Progenitor cell of endocrine pancreas (in vitro differentiated cells): Measurements from ENCODE around the gene FLNA. TPM values are rescaled to one million over a fixed set of nuclear protein-coding genes. Genes with fewer than 3 reads are reported as not detected.
"Not testable (repeated sequence)": the region's sequence is repeated elsewhere in the genome, so short reads cannot be mapped to it uniquely, and the experiment has no call there.

ENCODE experiments used
- DNase-seq: peaks from one replicate; pipeline ENCODE4 v3.0.0; 2021; ENCODE audit warnings: low spot score; ENCODE audit not compliant: unreplicated experiment
- H3K27ac Mint-ChIP-seq: 2 replicates; pipeline ENCODE4 v1.8.0; 2021; ENCODE audit warnings: mild to moderate bottlenecking, moderate library complexity, mixed read lengths
- H3K27me3 Mint-ChIP-seq: 2 replicates; pipeline ENCODE4 v1.8.0; 2021; ENCODE audit warnings: mixed read lengths
- H3K36me3 Mint-ChIP-seq: 2 replicates; pipeline ENCODE4 v1.8.0; 2022; ENCODE audit warnings: mixed read lengths; ENCODE audit not compliant: insufficient read depth
- H3K4me1 Mint-ChIP-seq: 2 replicates; pipeline ENCODE4 v1.8.0; 2021; ENCODE audit warnings: low read depth, mixed read lengths
- H3K4me3 Mint-ChIP-seq: 2 replicates; pipeline ENCODE4 v1.8.0; 2021; ENCODE audit warnings: low read depth, mild to moderate bottlenecking, moderate library complexity, mixed read lengths
- H3K9me3 Mint-ChIP-seq: 2 replicates; pipeline ENCODE4 v1.8.0; 2021; ENCODE audit warnings: low read depth, mixed read lengths
- total RNA-seq: library from RNA; stranded (reverse); gene quantifications from 2 replicates; pipeline ENCODE4 v1.2.1, GENCODE V29; 2021
- TF ChIP-seq, protein P1 (sequence below): fragments of 200-600 bp; sonication (generic); IDR thresholded peaks from one replicate; pipeline ENCODE4 v1.5.0; 2021; ENCODE audit warnings: antibody characterized with exemption, mild to moderate bottlenecking; ENCODE audit not compliant: unreplicated experiment

FLNA gene
- total RNA-seq, 1 donor from 2014 or later: 777 TPM

DNA sequence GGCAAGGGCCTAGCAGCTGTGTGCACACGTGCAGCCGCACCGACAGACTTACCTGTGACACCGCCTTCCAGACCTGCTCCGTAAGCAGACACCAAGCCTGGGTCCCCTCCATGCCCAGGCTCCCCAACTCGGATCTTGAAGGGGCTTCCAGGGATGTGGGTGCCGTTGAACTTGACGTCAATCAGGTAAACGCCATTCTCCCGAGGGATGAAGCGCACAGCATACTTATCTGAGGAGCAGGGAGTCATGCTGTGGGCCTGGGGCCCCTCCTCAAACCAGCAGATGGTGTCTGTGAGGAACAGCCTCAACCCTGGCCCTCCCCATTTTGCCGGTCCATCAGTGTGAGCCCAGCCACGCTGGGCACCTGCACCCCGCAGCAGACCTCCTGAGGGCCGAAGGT is 24.5 kb downstream of the FLNA start:
- TF ChIP-seq, protein P1, sequence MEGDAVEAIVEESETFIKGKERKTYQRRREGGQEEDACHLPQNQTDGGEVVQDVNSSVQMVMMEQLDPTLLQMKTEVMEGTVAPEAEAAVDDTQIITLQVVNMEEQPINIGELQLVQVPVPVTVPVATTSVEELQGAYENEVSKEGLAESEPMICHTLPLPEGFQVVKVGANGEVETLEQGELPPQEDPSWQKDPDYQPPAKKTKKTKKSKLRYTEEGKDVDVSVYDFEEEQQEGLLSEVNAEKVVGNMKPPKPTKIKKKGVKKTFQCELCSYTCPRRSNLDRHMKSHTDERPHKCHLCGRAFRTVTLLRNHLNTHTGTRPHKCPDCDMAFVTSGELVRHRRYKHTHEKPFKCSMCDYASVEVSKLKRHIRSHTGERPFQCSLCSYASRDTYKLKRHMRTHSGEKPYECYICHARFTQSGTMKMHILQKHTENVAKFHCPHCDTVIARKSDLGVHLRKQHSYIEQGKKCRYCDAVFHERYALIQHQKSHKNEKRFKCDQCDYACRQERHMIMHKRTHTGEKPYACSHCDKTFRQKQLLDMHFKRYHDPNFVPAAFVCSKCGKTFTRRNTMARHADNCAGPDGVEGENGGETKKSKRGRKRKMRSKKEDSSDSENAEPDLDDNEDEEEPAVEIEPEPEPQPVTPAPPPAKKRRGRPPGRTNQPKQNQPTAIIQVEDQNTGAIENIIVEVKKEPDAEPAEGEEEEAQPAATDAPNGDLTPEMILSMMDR: no peak
- Mint-ChIP-seq H3K36me3 (peaks cover 4% of the 10 kb centered on the region), H3K27ac (no peak overlapping the region), H3K9me3 (peaks cover 3% of the 10 kb centered on the region), H3K4me1 (no peaks in the 10 kb centered on the region), H3K4me3 (no peak overlapping the region), H3K27me3 (no peaks in the 10 kb centered on the region)
- DNase-seq: no peak

DNA sequence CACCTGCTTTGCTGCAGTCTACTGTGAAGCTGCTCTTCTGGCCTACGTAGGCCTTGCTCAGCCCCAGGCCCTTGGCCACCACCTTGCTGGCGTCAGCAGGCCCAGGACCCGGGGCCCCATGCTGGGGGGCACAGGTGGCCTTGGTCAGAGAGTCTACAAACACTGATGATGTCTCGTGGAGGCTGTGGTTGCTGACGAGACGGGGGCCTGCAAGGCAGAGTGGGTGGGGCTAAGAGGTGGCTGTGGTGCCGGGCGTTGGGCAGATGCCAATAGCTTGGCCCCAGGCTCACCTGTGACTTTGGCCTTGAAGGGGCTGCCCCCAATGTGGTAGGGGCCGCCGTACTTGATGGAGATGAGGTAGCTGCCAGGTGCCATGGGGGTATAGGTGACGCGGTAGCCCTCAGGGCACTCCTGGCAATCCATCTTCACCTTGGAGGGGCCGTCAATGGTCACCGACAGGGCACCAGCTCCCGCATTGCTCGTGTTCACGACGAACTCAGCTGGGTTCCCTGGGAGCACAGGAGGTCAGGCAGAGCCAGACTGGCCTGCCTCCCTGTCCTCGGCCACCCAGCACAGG is 25.0 kb downstream of the FLNA start:
- H3K4me1 Mint-ChIP-seq: no peaks in the 10 kb centered on the region
- TF ChIP-seq, protein P1: no peak
- H3K27me3 Mint-ChIP-seq: no peaks in the 10 kb centered on the region
- H3K27ac Mint-ChIP-seq: peak overlapping the region; percentile 24
- peaks cover 4% of the 10 kb centered on the region for H3K36me3 Mint-ChIP-seq
- no peak overlapping the region for H3K4me3 Mint-ChIP-seq
- H3K9me3 Mint-ChIP-seq: peaks cover 3% of the 10 kb centered on the region
- no peak for DNase-seq

DNA sequence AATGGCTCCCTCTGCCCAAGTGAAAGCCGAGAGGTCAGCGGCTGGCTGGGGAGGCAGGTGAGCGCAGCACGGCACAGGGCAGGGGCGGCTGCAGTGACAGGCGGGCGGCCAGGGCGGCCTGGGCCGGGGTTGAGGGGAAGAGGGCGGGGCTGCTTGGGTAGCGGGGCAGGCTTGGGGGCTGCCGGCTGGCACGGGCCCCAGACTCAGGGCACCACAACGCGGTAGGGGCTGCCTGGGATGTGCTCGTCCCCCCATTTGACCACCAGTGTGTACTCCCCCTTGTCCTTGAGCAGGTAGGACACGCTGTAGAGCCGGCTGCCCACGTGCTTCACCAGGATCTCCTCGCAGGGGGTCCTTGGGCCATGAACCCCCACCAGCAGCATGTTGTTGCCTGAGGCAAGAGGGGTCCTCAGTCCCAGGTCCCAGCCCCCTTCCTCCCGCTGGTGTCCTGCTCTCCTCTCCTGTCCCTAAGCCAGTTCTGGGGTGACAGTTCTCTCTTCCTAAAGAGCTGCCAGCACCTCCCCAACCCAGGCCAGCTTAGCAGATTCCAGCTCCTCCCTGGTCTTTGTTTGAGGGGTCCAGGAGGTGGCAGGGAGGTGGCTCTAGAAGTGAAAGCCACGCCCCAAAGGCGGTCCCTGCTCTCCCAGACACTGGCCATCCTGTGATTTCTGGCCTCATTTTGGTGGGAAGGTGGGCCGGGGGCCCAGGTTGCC is 25.6 kb downstream of the FLNA start:
- no peak overlapping the region for H3K4me3 Mint-ChIP-seq
- peaks cover 3% of the 10 kb centered on the region for H3K9me3 Mint-ChIP-seq
- TF ChIP-seq, protein P1: no peak
- DNase-seq: no peak
- peaks cover 4% of the 10 kb centered on the region for H3K36me3 Mint-ChIP-seq
- H3K27ac Mint-ChIP-seq: peak overlapping the region; percentile 24
- no peaks in the 10 kb centered on the region for H3K27me3 Mint-ChIP-seq
- H3K4me1 Mint-ChIP-seq: no peaks in the 10 kb centered on the region

DNA sequence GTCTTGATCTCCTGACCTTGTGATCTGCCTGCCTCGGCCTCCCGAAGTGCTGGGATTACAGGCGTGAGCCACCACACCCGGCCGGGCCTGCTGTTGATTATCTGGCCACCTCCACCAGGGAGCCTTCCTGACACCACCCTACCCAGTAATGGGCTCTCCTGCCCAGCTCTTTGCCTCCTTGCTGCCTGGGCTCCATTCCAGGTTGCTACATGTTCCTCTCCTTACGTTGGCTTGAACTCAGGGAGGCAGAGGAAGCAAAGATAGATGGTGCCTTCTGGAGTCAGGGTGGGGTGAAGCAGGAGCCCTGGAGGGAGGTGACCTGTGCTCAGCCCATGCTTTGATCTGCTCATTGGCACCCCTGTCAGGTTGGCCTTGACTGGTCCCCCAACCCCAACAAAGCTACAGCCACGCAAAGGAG is 26.3 kb downstream of the FLNA start:
- TF ChIP-seq, protein P1: no peak
- no peak overlapping the region for H3K27ac Mint-ChIP-seq
- H3K4me1 Mint-ChIP-seq: no peaks in the 10 kb centered on the region
- H3K27me3 Mint-ChIP-seq: no peaks in the 10 kb centered on the region
- H3K36me3 Mint-ChIP-seq: peaks cover 4% of the 10 kb centered on the region
- DNase-seq: no peak
- H3K9me3 Mint-ChIP-seq: peaks cover 3% of the 10 kb centered on the region
- no peak overlapping the region for H3K4me3 Mint-ChIP-seq

DNA sequence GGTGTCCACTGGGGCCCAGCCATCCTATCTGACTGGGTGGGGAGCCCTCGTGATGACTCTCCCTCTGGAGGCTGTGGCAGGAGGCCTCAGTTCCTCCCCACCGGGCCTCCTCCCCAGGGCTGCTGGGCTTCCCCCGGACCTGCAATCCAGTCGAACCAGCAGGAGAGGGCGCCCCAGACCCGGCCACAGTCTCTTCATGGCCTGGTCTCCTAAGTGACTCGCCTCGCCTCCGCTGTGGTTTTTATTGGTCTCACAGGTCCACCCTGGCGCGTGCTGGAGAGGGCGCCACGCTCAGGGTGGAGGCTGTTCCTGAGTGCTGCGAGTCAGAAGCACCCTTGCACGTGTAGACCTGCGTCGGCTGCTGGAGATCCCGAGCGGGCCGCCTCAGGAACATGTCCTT is 30.8 kb downstream of the FLNA start:
- H3K9me3 Mint-ChIP-seq, H3K27ac Mint-ChIP-seq, DNase-seq, H3K4me3 Mint-ChIP-seq, H3K27me3 Mint-ChIP-seq, H3K4me1 Mint-ChIP-seq, H3K36me3 Mint-ChIP-seq: not testable (repeated sequence)

DNA sequence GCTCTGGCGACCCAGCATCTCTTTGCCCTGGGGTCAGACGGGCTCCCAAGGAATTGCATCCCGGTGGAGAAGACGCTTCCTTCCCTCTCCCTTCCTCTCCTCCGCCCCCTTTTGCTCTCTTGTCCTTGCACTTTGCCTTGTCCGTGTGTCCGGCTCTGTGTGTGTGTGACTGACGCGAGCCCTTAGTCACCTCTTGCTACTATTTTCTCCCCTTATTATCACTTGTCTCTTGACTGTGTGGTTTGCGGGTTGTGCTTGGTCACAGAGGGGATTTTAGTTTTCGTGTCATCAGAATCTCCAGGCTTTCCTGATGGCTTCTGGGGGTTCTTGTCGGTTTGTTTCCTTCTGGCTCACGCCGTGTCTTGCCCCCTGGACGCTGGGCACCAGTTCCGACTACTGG is 31.4 kb downstream of the FLNA start:
- H3K4me1 Mint-ChIP-seq, H3K4me3 Mint-ChIP-seq, DNase-seq, H3K9me3 Mint-ChIP-seq, H3K27me3 Mint-ChIP-seq, H3K27ac Mint-ChIP-seq, H3K36me3 Mint-ChIP-seq: not testable (repeated sequence)

DNA sequence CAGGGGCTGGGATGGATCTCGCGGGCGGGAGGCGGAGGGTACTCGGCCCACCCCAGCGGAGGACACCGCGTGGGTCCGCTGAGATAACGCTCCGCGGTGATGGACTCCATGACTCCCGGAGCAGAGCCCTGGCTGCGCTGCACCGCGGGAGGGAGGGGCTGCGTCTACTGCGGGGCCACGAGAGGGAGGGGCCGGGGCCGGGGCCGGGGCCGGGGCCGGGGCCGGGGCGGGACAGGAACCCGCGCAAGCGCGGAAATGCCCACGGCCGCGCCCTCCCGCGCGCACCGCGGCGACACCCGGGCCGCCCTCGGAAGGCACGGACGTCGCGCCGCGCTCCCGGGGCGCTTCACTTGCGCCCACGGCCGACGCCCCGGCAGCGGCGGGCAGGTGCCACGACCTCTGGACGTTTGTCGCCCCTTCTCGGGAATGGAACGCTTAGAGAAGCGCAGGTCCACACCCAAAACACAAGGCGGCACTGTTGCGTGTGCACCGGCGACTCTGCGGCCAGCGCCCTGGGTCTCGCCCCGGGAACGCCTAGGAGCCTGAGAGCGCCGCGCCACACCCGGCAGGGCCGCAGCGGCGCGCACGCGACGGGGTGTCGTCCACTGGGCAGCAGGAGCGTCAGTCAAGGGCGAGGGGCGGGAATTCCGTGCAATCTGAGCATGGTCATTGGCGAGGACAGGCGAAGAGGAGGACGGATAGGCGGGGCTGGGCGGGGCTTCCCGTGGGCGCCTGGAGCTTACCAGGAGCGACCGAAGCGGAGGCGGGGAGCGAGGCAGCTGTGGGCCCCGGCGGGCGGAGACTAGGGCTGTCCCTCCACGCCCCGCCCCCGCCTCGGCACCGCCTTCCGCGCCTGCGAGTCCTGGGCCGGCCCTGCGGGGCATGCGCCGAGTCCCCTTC is 32.8 kb downstream of the FLNA start:
- H3K4me3 Mint-ChIP-seq, H3K4me1 Mint-ChIP-seq, H3K36me3 Mint-ChIP-seq, H3K27me3 Mint-ChIP-seq, H3K9me3 Mint-ChIP-seq, H3K27ac Mint-ChIP-seq, DNase-seq: not testable (repeated sequence)
